Transverse colon (tissue), 3 donors: ENCODE results near the gene SLC6A8.

ENCODE experiments used
- CTCF ChIP-seq, 5 experiments: fragments of 200-600 bp in 3 of 5; fragments of 450-650 bp in 2 of 5; sonication (generic) in 3 of 5; IDR thresholded peaks; 1 replicate in 2 of 5; 2 replicates in 3 of 5; pipeline ENCODE4 v1.5.1; 2016 to 2017; ENCODE audit warnings: antibody characterized with exemption in 5 of 5, inconsistent platforms in 3 of 5, mild to moderate bottlenecking in 2 of 5, moderate library complexity in 1 of 5
- POLR2A ChIP-seq: fragments of 450-650 bp; IDR thresholded peaks from one replicate; pipeline ENCODE4 v1.6.1; 2016; ENCODE audit warnings: antibody characterized with exemption, mild to moderate bottlenecking, moderate library complexity

GRCh38 chrX:153684467-153685155 is 3.1 kb upstream of the SLC6A8 start:
- TF ChIP-seq POLR2A: no peak
- TF ChIP-seq CTCF (IDR thresholded peaks at IDR 0.05): no peak
